Astrocyte of the spinal cord (primary cell): ENCODE measurements around the gene NAA60.

Experiments used
- DNase-seq: peaks from one replicate; pipeline ENCODE4 v3.0.0; 2011; ENCODE audit warnings: low read depth, low spot score
- H3K4me3 ChIP-seq: 2 replicates; pipeline ENCODE4 v1.5.1; 2011; ENCODE audit warnings: low read depth, mild to moderate bottlenecking, low read length, moderate library complexity
- in situ Hi-C: cut with HindIII; loops from 2 replicates; pipeline ENCODE4 v1.10.0; 2017; ENCODE audit warnings: low sequenced_read_pairs
- TF ChIP-seq, protein P1 (sequence below): IDR thresholded peaks from 2 replicates; pipeline ENCODE4 v1.5.1; 2012; ENCODE audit warnings: low read depth, mild to moderate bottlenecking, low read length, inconsistent platforms

Gene NAA60

GRCh38 chr16:3508736-3509135, 65.3 kb downstream of the NAA60 start:
- H3K4me3 ChIP-seq, result no peak overlapping the region
- TF ChIP-seq, protein P1, sequence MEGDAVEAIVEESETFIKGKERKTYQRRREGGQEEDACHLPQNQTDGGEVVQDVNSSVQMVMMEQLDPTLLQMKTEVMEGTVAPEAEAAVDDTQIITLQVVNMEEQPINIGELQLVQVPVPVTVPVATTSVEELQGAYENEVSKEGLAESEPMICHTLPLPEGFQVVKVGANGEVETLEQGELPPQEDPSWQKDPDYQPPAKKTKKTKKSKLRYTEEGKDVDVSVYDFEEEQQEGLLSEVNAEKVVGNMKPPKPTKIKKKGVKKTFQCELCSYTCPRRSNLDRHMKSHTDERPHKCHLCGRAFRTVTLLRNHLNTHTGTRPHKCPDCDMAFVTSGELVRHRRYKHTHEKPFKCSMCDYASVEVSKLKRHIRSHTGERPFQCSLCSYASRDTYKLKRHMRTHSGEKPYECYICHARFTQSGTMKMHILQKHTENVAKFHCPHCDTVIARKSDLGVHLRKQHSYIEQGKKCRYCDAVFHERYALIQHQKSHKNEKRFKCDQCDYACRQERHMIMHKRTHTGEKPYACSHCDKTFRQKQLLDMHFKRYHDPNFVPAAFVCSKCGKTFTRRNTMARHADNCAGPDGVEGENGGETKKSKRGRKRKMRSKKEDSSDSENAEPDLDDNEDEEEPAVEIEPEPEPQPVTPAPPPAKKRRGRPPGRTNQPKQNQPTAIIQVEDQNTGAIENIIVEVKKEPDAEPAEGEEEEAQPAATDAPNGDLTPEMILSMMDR, result no peak
- in situ Hi-C loops, result no loop called here
- DNase-seq, result no peak

DNA sequence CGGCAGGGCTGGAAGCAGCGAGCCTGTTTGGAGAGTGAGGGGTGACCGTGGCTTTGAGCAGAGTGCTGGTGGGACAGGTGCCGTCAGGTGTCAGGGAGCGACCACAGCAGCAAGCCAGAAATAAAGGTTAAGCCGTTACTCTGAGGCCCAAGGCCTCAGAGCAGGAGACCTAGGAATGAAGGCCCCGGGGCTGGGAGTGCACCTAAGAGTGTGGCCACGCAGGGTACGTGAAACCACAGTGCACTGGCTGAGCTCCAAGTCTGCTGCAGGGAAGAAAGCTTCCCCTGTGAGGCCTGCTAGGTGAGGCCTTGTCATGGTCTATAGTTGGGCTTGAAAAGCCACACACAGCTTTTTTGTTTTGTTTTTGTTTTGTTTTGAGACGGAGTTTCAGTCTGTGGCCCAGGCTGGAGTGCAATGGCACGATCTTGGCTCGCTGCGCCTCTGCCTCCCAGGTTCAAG, 66.0 kb downstream of the NAA60 start:
- no peak overlapping the region for H3K4me3 ChIP-seq
- TF ChIP-seq, protein P1, result no peak
- in situ Hi-C loops, result no loop called here
- DNase-seq, result peak; percentile 22

DNA sequence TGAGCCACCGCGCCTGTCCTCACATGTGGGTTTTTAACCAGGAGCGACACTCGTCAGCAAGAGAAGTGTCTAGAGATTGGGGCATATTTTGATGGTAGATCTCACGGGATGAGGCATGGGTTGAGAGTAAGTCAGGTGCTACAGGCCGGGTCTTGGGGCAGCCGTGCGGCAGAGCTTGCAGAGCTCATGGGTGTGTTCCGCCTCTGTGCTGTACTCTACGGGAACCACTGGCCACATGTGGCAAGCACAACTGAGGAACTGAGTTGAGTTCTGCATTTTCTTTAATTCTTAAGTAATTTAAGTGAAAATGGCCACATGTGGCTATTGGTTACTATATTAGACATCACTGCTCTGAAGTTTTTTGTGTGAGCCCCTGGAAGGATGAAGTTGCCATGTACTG, 66.9 kb downstream of the NAA60 start:
- no peak overlapping the region for H3K4me3 ChIP-seq
- no peak for DNase-seq
- in situ Hi-C loops, result no loop called here

DNA sequence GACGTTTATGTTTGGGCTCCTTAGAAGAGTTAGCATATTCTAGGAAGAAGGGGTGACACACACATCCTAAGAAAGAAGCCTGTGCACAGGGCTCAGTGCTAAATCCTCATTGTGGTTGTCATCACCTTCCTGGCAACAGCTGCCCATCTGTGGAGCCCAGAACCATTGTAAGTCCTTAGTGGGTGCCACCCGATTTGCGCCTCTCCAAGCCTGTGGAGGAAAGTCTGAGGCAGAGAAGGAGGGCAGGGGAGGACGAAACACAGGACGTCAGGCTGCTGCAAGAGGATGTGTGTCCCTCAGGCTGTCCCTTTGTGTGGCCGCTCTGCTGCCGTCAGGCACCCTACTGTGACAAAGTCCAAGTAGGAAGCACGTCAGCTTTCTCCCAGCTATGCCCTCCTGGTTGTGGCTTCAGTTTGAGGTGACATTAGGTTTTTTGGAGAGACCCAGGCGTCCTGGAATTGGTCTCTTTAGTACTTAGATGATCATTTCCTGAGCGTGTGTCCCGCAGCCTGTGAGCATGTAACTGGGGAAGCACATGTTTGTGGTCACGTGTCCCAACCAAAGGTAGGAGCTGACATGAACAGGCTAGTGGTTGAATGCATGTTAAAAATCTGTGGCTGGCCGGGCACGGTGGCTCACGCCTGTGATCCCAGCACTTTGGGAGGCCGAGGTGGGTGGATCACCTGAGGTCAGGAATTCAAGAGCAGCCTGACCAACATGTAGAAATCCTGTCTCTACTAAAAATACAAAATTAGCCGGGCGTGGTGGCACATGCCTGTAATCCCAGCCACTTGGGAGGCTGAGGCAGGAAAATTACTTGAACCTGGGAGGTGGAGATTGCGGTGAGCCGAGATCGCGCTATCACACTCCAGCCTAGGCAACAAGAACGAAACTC, 68.1 kb downstream of the NAA60 start:
- TF ChIP-seq, protein P1, result no peak
- no peak overlapping the region for H3K4me3 ChIP-seq
- no peak for DNase-seq
- in situ Hi-C loops, result no loop called here

More for the DNA sequence above, 66.9 kb downstream of the NAA60 start:
- TF ChIP-seq, protein P1, result no peak

- TF ChIP-seq, protein P1, result no peak
- H3K4me3 ChIP-seq, result no peak overlapping the region
- in situ Hi-C loops, result no loop called here
- no peak for DNase-seq
These were observed 70.6 kb downstream of the NAA60 start for GRCh38 chr16:3513892-3514583.

- TF ChIP-seq, protein P1, result no peak
- in situ Hi-C loops, result no loop called here
These were observed 71.1 kb downstream of the NAA60 start for GRCh38 chr16:3514621-3515020.

More at GRCh38 chr16:3514621-3515020, 71.1 kb downstream of the NAA60 start:
- no peak overlapping the region for H3K4me3 ChIP-seq
- DNase-seq, result peak; percentile 41
